ENCODE measurements around the gene PEDS1.
"Not testable (repeated sequence)": the region's sequence is repeated elsewhere in the genome, so short reads cannot be mapped to it uniquely, and the experiment has no call there.

- TF ChIP-seq EZH2phosphoT487 (IDR thresholded peaks at IDR 0.05; ENCODE audit: insufficient read depth, low read depth); EZH2 (IDR thresholded peaks at IDR 0.05; ENCODE audit: insufficient read depth, poor library complexity, severe bottlenecking): not testable (repeated sequence)
Measured at GRCh38 chr20:50106669-50107068, 46.9 kb downstream of the PEDS1 start.
